IPS-18c (cell line): ENCODE results near the gene ENO4.

ENCODE experiments used
- H3K4me3 ChIP-seq: 2 replicates; pipeline ENCODE4 v1.7.0; 2013; ENCODE audit warnings: low read depth, mild to moderate bottlenecking, low read length, moderate library complexity; ENCODE audit not compliant: insufficient read depth
- H3K9me3 ChIP-seq: one replicate; pipeline ENCODE4 v1.6.1; 2013; ENCODE audit warnings: mild to moderate bottlenecking, low read length, moderate library complexity; ENCODE audit not compliant: control insufficient read depth, insufficient read depth

The ENO4 gene

DNA sequence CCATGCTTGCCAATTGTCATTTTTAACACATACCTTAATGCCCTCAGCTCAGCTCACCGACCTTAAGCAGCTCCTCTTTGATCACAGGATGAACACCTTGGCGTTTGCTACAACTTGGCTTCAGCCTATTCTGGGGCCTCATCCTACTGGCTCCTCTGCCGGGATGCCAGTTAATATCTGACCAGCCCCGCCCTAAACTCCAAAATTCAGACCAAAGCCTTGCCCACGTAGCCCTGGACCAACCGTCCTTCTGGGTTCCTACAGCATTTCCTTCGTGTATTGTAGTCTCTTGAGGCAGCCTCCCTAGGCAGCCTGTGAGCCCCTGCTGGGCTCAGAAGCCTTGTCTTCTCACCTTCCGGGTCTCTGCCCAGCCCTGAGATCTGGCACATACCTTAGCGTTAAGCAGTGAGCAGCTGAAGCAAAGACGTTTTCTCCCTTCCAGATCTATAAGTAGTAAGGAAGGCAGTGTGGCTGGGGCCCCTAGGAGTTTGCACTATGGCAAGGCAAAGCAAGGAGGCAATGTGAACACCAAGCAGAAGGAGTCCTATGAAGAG, 836 bp downstream of the ENO4 start:
- H3K4me3 ChIP-seq = peak overlapping the region; percentile 82; the same call in 1 of the 2 replicates
- no peaks in the 10 kb centered on the region for H3K9me3 ChIP-seq

DNA sequence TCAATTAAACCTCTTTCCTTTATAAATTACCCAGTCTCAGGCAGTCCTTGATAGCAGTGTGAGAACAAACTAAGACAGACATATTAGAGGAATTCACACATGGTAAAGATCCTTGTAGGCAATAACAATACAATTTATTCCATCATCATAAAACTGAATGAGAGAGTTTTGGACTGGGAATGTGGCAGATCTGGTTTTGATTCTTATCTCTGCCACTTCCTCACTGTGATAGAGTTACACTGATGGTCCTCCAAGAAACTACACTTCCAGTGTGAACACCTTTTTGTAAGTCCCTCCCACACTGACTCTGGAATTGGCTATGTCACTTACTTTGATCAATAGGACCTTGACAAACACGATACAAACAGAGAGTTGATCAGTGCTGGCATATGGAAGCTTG, 2.9 kb downstream of the ENO4 start:
- Histone ChIP-seq H3K4me3 (no peak overlapping the region), H3K9me3 (no peaks in the 10 kb centered on the region)

DNA sequence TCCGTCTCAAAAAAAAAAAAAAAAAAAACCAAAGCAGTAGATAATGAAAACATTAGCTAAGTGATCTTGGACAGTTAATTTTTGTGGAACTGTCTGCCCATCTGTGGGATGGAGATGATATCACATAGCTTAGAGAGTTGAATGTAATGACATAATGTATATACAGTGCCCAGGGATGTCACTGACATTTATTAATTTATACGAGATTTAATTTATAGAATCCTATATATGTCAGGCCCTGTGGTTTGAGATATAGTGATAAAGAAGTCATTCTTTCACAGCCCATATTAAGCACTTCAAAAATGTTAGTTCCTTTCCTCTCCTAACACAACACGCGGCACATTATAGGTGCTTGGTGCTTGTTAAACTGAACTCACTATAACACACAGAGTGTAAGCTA, 4.0 kb downstream of the ENO4 start:
- Histone ChIP-seq H3K9me3 (no peaks in the 10 kb centered on the region), H3K4me3 (no peak overlapping the region)

DNA sequence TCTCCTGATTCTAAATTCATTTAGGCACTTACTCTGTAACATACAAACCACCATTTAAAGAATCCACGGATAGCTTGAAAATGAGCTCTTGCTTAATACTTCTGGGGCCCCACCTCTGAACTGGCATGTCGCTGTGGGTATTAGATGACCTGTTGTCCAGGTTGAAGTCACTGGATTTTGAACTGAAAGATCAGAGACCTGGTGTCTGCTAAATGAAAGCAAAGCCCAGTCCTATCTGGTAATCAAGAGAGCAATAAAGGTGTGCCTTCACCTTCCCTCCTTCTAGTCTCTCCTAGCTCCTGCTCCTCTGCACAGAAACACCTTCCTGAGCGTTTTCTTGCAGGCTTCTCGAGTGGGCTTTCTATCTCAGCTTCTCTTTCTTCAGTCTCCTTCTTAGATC, 4.4 kb downstream of the ENO4 start:
- H3K4me3 ChIP-seq = no peak overlapping the region

DNA sequence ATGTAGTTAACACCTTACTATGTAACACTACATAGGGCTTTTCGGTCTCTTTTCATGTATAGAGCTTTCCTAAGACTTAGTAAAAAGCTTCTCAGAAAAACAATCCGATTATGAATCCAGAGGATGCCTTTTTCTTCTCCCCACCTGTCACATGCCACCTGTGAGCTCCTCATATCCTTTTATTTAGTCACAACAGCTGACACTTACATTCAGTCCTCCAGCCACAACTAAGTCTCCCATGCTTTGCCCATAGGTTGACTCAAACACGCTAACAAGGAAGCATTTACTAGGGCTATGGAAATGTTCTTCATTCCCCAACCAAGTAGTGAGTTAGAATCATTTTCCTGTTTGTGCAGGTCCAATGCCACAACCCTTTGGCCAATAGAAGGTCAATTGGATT, 7.9 kb downstream of the ENO4 start:
- Histone ChIP-seq H3K9me3 (no peaks in the 10 kb centered on the region), H3K4me3 (no peak overlapping the region)

More for the DNA sequence above, 4.4 kb downstream of the ENO4 start:
- no peaks in the 10 kb centered on the region for H3K9me3 ChIP-seq

DNA sequence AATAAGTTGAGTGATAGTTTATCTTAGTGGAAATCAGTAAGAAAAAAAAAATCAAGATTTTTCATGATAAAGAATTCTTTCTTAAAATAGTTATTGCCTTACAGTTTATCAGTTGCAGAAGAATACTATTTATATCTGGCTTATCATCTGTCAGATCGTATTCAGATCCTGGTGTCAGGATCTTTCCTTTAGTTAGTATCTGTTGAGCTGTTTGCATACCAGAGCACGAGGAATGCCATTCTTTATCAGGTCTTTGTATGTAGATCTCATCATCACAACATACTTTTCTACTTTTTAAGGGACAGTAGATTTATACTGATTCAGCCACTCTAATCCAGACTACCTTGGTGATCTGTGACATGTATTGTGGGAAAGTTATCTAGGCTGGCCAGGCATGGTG, 12.5 kb downstream of the ENO4 start:
- no peaks in the 10 kb centered on the region for H3K9me3 ChIP-seq
- H3K4me3 ChIP-seq = no peak overlapping the region

DNA sequence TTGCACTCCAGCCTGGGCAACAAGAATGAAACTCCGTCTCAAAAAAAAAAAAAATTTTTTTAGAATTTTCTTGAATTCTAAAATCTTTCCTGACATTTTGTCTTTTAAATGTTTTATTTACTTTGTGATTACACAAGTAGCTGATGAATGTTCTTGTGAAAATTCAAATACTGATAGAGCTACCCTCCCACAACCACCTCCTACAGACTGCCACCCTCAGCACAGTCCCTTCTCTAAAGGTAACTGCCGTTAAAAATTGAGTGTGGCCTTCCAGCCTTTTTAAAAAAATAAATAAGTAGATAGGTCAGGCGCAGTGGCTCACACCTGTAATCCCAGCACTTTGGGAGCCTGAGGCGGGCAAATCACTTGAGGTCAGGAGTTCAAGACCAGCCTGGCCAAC, 15.1 kb downstream of the ENO4 start:
- no peaks in the 10 kb centered on the region for H3K9me3 ChIP-seq

DNA sequence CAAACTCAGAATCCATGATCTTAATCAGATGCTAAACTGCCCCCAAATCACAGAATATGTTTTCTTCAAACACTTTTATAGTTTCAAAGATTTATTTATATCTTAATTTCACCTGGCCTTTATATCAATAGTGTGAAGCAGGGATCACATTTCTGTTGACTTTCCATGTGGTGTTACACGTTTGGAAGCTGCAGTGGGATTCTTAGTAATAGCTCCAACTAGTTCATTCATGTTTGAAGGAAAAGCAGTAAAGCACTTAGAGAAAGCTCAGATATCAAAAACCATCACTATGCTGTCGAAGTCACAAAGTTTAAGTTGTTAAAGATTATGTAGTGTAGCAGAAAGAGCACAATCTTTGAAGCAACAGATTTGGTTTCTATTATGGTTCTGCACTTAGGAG, 16.8 kb downstream of the ENO4 start:
- Histone ChIP-seq H3K4me3 (no peak overlapping the region), H3K9me3 (no peaks in the 10 kb centered on the region)

More for the DNA sequence above, 15.1 kb downstream of the ENO4 start:
- H3K4me3 ChIP-seq = no peak overlapping the region

DNA sequence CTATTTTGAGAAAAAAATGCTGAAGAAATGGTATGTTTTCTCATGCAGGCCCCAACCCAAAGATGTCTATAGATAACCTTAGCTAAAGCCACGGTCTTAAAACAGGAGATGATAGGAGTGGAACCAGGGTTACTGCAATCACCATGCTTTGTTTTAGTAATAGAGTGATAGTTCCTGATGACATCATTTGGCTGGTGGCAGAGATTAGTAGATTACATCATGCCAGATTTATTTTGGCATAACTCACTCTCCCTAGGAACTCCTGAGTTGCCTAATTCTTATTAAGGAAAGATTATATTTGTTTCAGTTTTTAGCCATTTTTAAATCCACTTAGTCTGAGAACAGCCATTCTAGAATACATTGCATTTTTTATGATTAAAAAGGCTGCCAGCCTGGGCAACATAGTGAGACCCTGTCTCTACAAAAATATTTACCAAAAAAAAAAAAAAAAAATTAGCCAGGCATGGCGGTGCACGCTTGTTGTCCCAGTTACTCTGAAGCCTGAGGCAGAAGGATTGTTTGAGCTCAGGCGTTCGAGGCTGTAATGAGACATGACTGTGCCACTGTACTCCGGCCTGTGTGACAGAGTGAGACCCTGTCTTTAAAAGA, 17.8 kb downstream of the ENO4 start:
- H3K4me3 ChIP-seq = no peak overlapping the region
- no peaks in the 10 kb centered on the region for H3K9me3 ChIP-seq

DNA sequence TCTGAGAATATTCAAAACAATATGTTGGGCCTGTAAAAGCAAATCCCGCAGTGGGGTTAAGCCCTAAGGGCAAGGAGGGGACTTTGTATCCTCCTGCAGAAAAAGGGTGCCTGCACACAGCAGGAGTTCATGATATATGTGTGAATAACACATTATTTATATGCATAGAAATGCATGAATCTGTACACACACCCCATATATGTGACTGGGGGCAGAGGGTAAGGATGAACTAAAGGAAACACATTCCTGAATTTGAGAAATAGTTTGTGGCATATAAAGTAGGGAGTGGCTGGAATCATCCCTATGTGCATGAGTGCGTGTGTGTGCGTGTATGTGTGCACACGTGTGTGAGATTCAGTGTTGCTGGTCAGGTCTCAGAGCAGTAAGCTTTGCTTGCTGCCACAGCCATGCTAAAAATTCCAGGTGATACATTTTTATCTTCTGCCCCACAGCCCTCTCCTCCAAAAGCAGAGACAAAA, 18.9 kb downstream of the ENO4 start:
- Histone ChIP-seq H3K4me3 (no peak overlapping the region), H3K9me3 (no peaks in the 10 kb centered on the region)

DNA sequence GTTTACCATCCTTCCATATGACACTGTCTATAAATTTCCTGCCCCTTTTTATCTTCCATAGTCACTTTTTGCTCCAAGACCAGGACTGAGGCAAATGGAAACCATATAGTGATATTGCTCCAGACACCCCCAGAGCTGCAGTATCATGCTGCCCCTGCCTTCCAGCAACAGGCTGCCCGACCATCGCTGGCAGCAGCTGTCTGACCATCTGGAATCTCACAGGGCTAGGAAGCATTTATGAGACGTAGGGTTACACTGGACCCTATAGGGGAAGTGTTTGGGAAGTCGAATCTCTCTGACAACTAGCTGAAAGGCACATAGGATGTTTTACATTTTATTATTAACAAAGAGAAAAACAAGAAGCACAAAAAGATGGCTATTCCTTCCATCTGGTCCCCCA, 19.4 kb downstream of the ENO4 start:
- Histone ChIP-seq H3K4me3 (no peak overlapping the region), H3K9me3 (no peaks in the 10 kb centered on the region)

DNA sequence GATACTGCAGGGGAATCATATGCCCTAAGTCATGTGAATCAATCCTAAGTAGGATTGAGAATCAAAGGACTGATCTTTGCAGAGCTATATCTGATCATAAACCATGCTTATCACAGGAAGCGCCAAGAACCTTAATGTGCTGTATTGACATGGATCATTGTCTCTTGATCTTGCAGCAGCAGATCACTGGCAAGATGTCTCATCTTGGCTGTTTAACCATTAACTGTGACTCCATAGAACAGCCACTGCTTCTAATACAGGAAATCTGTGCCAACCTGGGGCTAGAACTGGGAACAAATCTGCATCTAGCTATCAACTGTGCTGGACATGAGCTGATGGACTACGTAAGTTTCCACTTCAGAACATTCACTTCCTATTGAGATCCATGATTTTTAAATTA, 21.6 kb downstream of the ENO4 start:
- H3K9me3 ChIP-seq = no peaks in the 10 kb centered on the region
- H3K4me3 ChIP-seq = no peak overlapping the region

DNA sequence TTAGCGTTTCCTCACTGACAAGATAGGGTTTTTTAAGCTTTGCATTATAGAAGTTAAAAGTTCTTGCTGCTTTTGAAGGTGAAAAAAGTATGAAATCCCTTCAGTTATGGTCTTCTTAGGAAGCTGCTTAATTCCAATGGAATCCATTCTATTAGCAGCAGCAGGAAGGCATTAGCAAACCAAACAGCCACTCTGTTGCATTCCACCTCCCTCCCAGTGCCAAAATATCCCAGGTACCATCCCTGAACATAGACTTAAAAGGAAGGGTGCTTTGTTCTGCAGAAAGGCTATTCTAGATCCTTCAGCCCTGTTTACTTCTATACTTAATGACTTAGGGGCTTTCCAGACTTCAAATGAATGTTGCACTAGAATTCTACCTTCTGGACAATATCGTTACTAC, 23.8 kb downstream of the ENO4 start:
- Histone ChIP-seq H3K4me3 (no peak overlapping the region), H3K9me3 (no peaks in the 10 kb centered on the region)

DNA sequence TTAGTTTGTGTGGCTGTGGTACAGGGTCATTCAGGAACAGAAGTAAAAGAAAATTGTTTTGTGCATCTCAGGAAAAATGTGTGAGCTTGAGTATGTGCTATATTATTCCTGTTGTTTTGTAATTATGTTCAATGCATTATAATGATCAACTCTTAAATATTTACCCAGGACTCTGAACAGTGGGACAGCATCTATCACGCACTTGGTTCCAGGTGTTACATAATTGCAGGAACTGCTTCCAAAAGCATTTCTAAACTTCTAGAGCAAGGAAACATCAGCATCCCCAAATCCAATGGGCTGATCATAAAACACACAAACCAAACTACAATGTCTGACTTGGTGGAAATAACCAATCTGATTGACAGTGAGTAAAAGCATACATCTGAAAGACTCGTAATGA, 26.6 kb downstream of the ENO4 start:
- Histone ChIP-seq H3K9me3 (no peaks in the 10 kb centered on the region), H3K4me3 (no peak overlapping the region)

DNA sequence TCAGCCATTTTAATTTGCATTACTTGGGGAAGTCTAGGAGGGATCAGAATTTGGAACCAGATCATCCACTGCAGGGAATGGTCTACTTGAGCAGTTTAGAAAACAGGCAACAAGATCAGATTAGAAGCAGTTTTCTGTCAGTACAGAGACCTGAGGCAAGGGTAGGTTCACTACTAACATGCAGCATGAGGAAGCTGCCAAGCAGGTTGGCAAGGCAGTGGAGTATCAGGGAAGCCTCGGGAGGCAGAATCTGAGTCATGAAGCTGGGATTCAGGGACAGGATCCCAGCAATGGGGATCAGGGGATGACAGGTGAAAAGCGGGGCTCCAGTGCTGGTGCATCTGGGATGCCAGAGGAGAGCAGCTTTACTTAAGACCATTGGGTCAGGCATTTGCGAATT, 28.1 kb downstream of the ENO4 start:
- H3K9me3 ChIP-seq = no peaks in the 10 kb centered on the region
- H3K4me3 ChIP-seq = no peak overlapping the region

DNA sequence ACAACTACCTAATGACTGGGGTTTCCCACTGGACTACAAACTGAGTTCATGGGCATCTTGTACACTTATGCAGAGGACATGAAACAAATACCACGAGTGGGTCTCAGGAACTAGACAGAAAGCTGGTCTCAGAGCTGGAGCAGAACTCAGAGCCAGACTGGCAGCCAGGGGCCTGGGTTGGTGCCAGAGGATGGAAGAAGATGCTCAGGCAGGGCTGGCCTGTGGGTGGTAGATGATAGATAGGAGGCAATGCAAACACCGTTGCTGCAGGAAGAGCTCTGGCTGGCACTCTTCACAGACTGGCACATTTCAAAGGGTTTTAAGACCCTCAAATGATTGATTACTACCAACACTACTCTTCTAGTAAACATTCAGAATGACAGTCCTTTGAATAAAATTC, 28.8 kb downstream of the ENO4 start:
- Histone ChIP-seq H3K4me3 (no peak overlapping the region), H3K9me3 (no peaks in the 10 kb centered on the region)

DNA sequence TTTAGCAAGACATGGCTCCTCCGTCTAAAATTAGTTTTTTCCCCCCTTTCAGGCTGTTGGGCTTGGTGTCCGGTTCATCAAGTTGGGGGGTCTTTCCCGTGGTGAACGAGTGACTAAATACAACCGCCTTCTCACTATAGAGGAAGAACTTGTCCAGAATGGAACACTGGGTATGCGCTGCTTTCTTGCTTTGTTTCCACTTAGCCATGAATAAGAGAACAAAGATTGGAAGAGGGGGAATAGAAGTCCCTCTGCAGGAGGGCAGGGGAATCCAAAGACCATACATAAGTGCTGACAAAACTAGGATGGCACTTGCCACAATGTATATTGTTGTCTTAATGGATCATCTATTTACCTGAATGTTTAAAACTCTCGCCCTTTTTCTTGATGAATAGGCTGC, 30.5 kb downstream of the ENO4 start:
- Histone ChIP-seq H3K9me3 (no peaks in the 10 kb centered on the region), H3K4me3 (no peak overlapping the region)

DNA sequence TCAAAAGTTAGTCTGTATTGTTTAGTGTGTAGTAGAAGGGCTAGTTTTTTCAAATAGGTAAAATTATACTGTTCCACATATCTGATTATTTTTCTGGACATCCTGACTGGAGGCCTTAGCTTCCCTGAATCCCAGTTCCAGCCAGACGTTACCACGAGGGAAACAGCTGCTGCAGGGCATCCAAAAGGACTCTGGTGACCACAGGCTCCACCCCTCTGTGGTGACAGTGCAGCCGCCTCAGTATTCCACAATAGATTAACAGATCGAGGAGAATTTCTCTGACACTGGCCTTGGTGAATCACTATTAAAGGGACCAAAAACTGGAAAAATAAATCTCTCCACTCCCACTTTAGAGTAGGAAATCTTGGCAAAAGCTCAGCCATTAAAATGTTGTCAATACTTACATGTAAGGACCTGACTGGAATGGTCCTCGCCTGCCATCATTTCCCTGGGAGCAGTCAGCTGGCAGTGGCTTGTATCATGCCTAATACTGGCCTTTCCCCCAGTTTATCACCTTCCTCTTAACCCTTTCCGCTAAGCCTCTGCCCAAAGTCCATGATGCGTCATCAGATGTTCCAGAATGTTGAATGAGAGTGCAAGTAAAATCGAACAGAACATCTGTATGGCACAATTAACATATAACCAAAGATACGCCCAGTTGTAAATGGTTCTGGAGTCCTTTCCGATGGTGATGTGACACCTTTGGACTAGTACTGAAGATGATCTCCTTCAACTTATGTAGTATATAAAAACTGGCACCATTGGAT, 31.6 kb downstream of the ENO4 start:
- no peak overlapping the region for H3K4me3 ChIP-seq
- no peaks in the 10 kb centered on the region for H3K9me3 ChIP-seq
